Ascending aorta (tissue), 2 donors: ENCODE data around the gene RXRA. TPM values are rescaled to one million over a fixed set of nuclear protein-coding genes. Genes with fewer than 3 reads are reported as not detected.

ENCODE experiments used
- DNase-seq, 2 donors: peaks; one replicate each; pipeline ENCODE4 v3.0.0-alpha.2; 2019; ENCODE audit warnings: low spot score in 2 of 2
- H3K27ac ChIP-seq, 2 donors: fragments of 200-600 bp; sonication (generic); one replicate each; pipeline ENCODE4 v1.5.1; 2016 to 2017; ENCODE audit warnings: mild to moderate bottlenecking in 1 of 2
- H3K27me3 ChIP-seq: fragments of 200-600 bp; sonication (generic); one replicate; pipeline ENCODE4 v1.5.1; 2017
- H3K36me3 ChIP-seq, 2 donors: fragments of 200-600 bp; sonication (generic); one replicate each; pipeline ENCODE4 v1.5.1; 2016
- H3K4me1 ChIP-seq, 2 donors: fragments of 200-600 bp; sonication (generic); one replicate each; pipeline ENCODE4 v1.5.1; 2016 to 2017; ENCODE audit warnings: mild to moderate bottlenecking in 1 of 2
- H3K4me3 ChIP-seq, 2 donors: fragments of 200-600 bp; sonication (generic); one replicate each; pipeline ENCODE4 v1.5.1; 2016 to 2017; ENCODE audit warnings: mild to moderate bottlenecking in 1 of 2
- H3K9me3 ChIP-seq, 2 donors: fragments of 200-600 bp; sonication (generic); one replicate each; pipeline ENCODE4 v1.5.1; 2016
- CTCF ChIP-seq, 3 experiments: fragments of 200-600 bp in 2 of 3; fragments of 450-650 bp in 1 of 3; sonication (generic) in 2 of 3; IDR thresholded peaks; one replicate each; pipeline ENCODE4 v1.5.1; 2016 to 2019; ENCODE audit warnings: antibody characterized with exemption in 3 of 3, mild to moderate bottlenecking in 1 of 3, moderate library complexity in 1 of 3
- intact Hi-C: fragments of 100-400 bp; cut with DNase I; formaldehyde crosslinking; loops from one replicate; pipeline ENCODE4 v1.15.1; 2023
- total RNA-seq: library from RNA; depleted of rRNA; stranded (reverse); fragments of >200 nt; gene quantifications from one replicate; pipeline ENCODE4 v1.1.0, GENCODE V29; 2016

RXRA gene
- total RNA-seq, 1 donor from 2014 or later, result 64.1 TPM

- Histone ChIP-seq H3K4me3 (no peak overlapping the region), H3K9me3 (peaks cover 0 to 8% of the 10 kb centered on the region in 2 donors), H3K27me3 (no peaks in the 10 kb centered on the region), H3K27ac (no peak overlapping the region), H3K36me3 (no peaks in the 10 kb centered on the region), H3K4me1 (peaks cover 4 to 26% of the 10 kb centered on the region in 2 donors)
- intact Hi-C loops, result no loop called here
- DNase-seq, result no peak
- no peak for TF ChIP-seq CTCF (IDR thresholded peaks at IDR 0.05)
Measured at GRCh38 chr9:134452728-134453127, 126.5 kb downstream of the RXRA start.

GRCh38 chr9:134453776-134454475 is 127.7 kb downstream of the RXRA start:
- DNase-seq, result no peak
- no peak for TF ChIP-seq CTCF (IDR thresholded peaks at IDR 0.05)
- H3K9me3 ChIP-seq, result peaks cover 0 to 5% of the 10 kb centered on the region in 2 donors
- no peaks in the 10 kb centered on the region for H3K27me3 ChIP-seq
- H3K4me1 ChIP-seq, result peaks cover 4 to 32% of the 10 kb centered on the region in 2 donors
- no peaks in the 10 kb centered on the region for H3K36me3 ChIP-seq
- intact Hi-C loops, result no loop called here
- H3K4me3 ChIP-seq, result no peak overlapping the region
- H3K27ac ChIP-seq, result no peak overlapping the region

- H3K4me1 ChIP-seq, result peaks cover 4 to 32% of the 10 kb centered on the region in 2 donors
- H3K4me3 ChIP-seq, result no peak overlapping the region
- no peaks in the 10 kb centered on the region for H3K9me3 ChIP-seq
- DNase-seq, result no peak
- peak overlapping the region in 1 of 2 donors; percentile 97 for H3K27ac ChIP-seq
- H3K36me3 ChIP-seq, result no peaks in the 10 kb centered on the region
- no peaks in the 10 kb centered on the region for H3K27me3 ChIP-seq
- intact Hi-C loops, result no loop called here
- no peak for TF ChIP-seq CTCF (IDR thresholded peaks at IDR 0.05)
Measured at GRCh38 chr9:134454476-134454857, 128.2 kb downstream of the RXRA start.

DNA sequence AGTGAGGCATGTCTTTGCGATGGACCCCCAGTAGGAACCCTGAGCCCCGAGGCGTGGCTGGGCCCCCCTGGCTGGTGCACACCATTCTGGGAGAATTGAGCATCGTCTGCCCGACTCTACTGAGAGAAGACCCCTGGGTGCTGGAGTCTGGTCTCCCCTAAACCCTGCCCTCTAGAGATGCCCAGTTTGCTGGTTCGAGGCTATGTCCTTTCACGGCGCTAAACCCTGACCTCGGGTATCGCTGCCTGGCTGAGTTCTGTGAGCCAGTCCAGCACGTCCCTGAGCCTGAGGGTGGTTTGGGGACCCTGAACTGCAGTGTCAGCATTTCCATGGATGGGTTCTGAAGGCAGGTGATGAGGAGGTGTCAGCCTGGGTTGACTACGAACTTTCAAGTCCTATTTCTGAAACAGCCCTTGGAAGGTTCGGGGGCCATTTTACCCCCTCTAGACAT is 128.8 kb downstream of the RXRA start:
- Histone ChIP-seq H3K36me3 (no peaks in the 10 kb centered on the region), H3K4me1 (peaks cover 4 to 32% of the 10 kb centered on the region in 2 donors), H3K27ac (peak overlapping the region; percentile 86 to 97), H3K27me3 (no peaks in the 10 kb centered on the region), H3K4me3 (no peak overlapping the region), H3K9me3 (no peaks in the 10 kb centered on the region)
- DNase-seq, result no peak
- TF ChIP-seq CTCF (IDR thresholded peaks at IDR 0.05), result no peak
- intact Hi-C loops, result loop anchor here (5.0 kb wide), 3 partner anchors 92 to 252 kb away; no protein-coding TSS in a partner anchor

DNA sequence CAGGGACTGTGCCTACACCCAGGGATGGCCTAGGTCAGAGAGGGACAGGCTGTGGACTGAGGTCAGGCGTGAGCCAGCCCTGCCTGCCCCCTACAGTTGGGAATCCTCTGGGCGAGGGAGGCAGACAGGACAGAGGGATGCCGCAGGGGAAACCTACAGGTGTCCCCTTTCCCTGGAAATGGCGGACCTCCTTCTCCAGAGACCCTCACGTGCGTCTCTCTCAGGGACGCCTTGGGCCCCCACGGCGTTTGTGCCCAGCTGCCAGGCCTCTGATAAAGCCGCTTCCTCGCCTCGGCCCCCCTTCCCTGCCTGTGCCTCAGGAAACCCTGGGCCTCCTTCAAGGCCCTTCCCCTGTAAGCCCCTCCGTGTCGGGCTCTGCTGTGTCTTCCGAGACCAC is 129.3 kb downstream of the RXRA start:
- no peak for DNase-seq
- peak overlapping the region; percentile 43 to 60 for H3K4me3 ChIP-seq
- H3K9me3 ChIP-seq, result no peaks in the 10 kb centered on the region
- H3K36me3 ChIP-seq, result no peaks in the 10 kb centered on the region
- H3K27me3 ChIP-seq, result no peaks in the 10 kb centered on the region
- intact Hi-C loops, result loop anchor here (5.0 kb wide), 3 partner anchors 92 to 252 kb away; no protein-coding TSS in a partner anchor
- H3K4me1 ChIP-seq, result peaks cover 4 to 32% of the 10 kb centered on the region in 2 donors
- no peak for TF ChIP-seq CTCF (IDR thresholded peaks at IDR 0.05)
- H3K27ac ChIP-seq, result peak overlapping the region; percentile 86 to 97
